GM18519 (cell line): Measurements from ENCODE around the gene ALB.
"Not testable (repeated sequence)": the region's sequence is repeated elsewhere in the genome, so short reads cannot be mapped to it uniquely, and the experiment has no call there.

Source experiments
- ATAC-seq: cut with Tn5 transposase; IDR thresholded peaks from one replicate; pipeline ENCODE4 v1.9.1; 2021; ENCODE audit warnings: mild to moderate bottlenecking, moderate library complexity; ENCODE audit not compliant: unreplicated experiment, low FRiP score

ALB gene

GRCh38 chr4:73404042-73404441, at the start of gene ALB:
TSS of gene ALB (plus strand) at chr4:73404287. CDS start at chr4:73404328, 41 bp downstream.
- ATAC-seq, result no peak

- not testable (repeated sequence) for ATAC-seq
These were observed 46.9 kb upstream of the ALB start for GRCh38 chr4:73357174-73357573.

GRCh38 chr4:73369506-73370199, 34.4 kb upstream of the ALB start:
- not testable (repeated sequence) for ATAC-seq

GRCh38 chr4:73375328-73375741, 28.8 kb upstream of the ALB start:
- ATAC-seq, result no peak

- ATAC-seq, result no peak
These were observed 27.8 kb upstream of the ALB start for GRCh38 chr4:73376251-73376650.

- no peak for ATAC-seq
These were observed 27.1 kb upstream of the ALB start for GRCh38 chr4:73376976-73377375.

- no peak for ATAC-seq
These were observed 25.2 kb upstream of the ALB start for GRCh38 chr4:73378887-73379286.

- ATAC-seq, result no peak
These were observed 24.1 kb upstream of the ALB start for GRCh38 chr4:73379946-73380345.

GRCh38 chr4:73381214-73381613, 22.9 kb upstream of the ALB start:
- no peak for ATAC-seq

GRCh38 chr4:73383452-73383851, 20.6 kb upstream of the ALB start:
- no peak for ATAC-seq

GRCh38 chr4:73387552-73387951, 16.5 kb upstream of the ALB start:
- peak; percentile 61 for ATAC-seq

GRCh38 chr4:73388887-73389286, 15.2 kb upstream of the ALB start:
- no peak for ATAC-seq

GRCh38 chr4:73389663-73390062, 14.4 kb upstream of the ALB start:
- not testable (repeated sequence) for ATAC-seq

- no peak for ATAC-seq
These were observed 12.3 kb upstream of the ALB start for GRCh38 chr4:73391774-73392173.

GRCh38 chr4:73392936-73393335, 11.2 kb upstream of the ALB start:
- no peak for ATAC-seq

- ATAC-seq, result no peak
These were observed 7.8 kb upstream of the ALB start for GRCh38 chr4:73396304-73396703.

GRCh38 chr4:73396993-73397972, 6.8 kb upstream of the ALB start:
- no peak for ATAC-seq

- no peak for ATAC-seq
These were observed 2.7 kb upstream of the ALB start for GRCh38 chr4:73401412-73401811.

GRCh38 chr4:73404457-73404856, 370 bp downstream of the ALB start:
- no peak for ATAC-seq

GRCh38 chr4:73405138-73405537, 1.1 kb downstream of the ALB start:
- ATAC-seq, result no peak

GRCh38 chr4:73406548-73406875, 2.4 kb downstream of the ALB start:
- ATAC-seq, result no peak

- ATAC-seq, result no peak
These were observed 3.2 kb downstream of the ALB start for GRCh38 chr4:73407227-73407673.
